ENCODE measurements around the gene MED26.

The MED26 gene

GRCh38 chr19:16645140-16645539, 17.1 kb upstream of the MED26 start:
- H3K27me3 ChIP-seq (ENCODE audit: control insufficient read depth, insufficient read depth, low read length), result no peaks in the 10 kb centered on the region
- H3K36me3 ChIP-seq (ENCODE audit: control insufficient read depth, low read depth, low read length), result peaks cover 61% of the 10 kb centered on the region
- H3K9me3 ChIP-seq (ENCODE audit: control insufficient read depth, low read depth, low read length), result no peaks in the 10 kb centered on the region
- no peak overlapping the region for H3K27ac ChIP-seq (ENCODE audit: low read length)
- no peak overlapping the region for H3K4me3 ChIP-seq (ENCODE audit: low read length)
- H3K4me1 ChIP-seq (ENCODE audit: control insufficient read depth, low read depth, low read length), result no peaks in the 10 kb centered on the region
- H3K9ac ChIP-seq (ENCODE audit: low read length), result no peak overlapping the region

GRCh38 chr19:16641695-16642094, 13.7 kb upstream of the MED26 start:
- Histone ChIP-seq H3K9ac (ENCODE audit: low read length) (no peak overlapping the region), H3K36me3 (ENCODE audit: control insufficient read depth, low read depth, low read length) (peaks cover 50% of the 10 kb centered on the region), H3K9me3 (ENCODE audit: control insufficient read depth, low read depth, low read length) (no peaks in the 10 kb centered on the region), H3K4me3 (ENCODE audit: low read length) (no peak overlapping the region), H3K4me1 (ENCODE audit: control insufficient read depth, low read depth, low read length) (no peaks in the 10 kb centered on the region), H3K27me3 (ENCODE audit: control insufficient read depth, insufficient read depth, low read length) (no peaks in the 10 kb centered on the region), H3K27ac (ENCODE audit: low read length) (no peak overlapping the region)

GRCh38 chr19:16640951-16641350, 12.9 kb upstream of the MED26 start:
- H3K36me3 ChIP-seq (ENCODE audit: control insufficient read depth, low read depth, low read length), result peaks cover 43% of the 10 kb centered on the region

DNA sequence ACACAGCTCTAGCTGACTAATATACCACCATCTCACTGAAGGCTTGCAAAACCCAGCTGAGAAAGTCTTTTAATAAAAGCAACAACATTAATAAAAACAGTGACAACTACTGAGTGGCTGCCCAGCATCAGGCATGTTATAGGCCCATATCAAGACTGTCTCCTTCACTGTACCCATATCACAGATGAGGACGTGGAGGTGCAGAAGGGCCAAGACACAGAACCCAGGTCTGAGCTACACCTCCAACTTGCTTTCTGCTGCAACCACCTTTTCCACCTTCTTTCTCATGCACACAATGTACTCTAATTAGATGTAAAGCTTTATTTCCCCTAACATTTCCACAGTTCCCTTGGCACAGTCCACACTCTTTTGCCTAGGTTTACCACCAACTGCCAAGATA, 10.7 kb upstream of the MED26 start:
- no peak overlapping the region for H3K4me3 ChIP-seq (ENCODE audit: low read length)
- H3K27me3 ChIP-seq (ENCODE audit: control insufficient read depth, insufficient read depth, low read length), result no peaks in the 10 kb centered on the region
- H3K9me3 ChIP-seq (ENCODE audit: control insufficient read depth, low read depth, low read length), result no peaks in the 10 kb centered on the region
- no peak overlapping the region for H3K27ac ChIP-seq (ENCODE audit: low read length)
- no peaks in the 10 kb centered on the region for H3K4me1 ChIP-seq (ENCODE audit: control insufficient read depth, low read depth, low read length)
- H3K9ac ChIP-seq (ENCODE audit: low read length), result no peak overlapping the region
- H3K36me3 ChIP-seq (ENCODE audit: control insufficient read depth, low read depth, low read length), result peaks cover 28% of the 10 kb centered on the region

More at GRCh38 chr19:16640951-16641350, 12.9 kb upstream of the MED26 start:
- Histone ChIP-seq H3K4me3 (ENCODE audit: low read length) (no peak overlapping the region), H3K27ac (ENCODE audit: low read length) (no peak overlapping the region), H3K27me3 (ENCODE audit: control insufficient read depth, insufficient read depth, low read length) (no peaks in the 10 kb centered on the region), H3K4me1 (ENCODE audit: control insufficient read depth, low read depth, low read length) (no peaks in the 10 kb centered on the region), H3K9ac (ENCODE audit: low read length) (no peak overlapping the region), H3K9me3 (ENCODE audit: control insufficient read depth, low read depth, low read length) (no peaks in the 10 kb centered on the region)

DNA sequence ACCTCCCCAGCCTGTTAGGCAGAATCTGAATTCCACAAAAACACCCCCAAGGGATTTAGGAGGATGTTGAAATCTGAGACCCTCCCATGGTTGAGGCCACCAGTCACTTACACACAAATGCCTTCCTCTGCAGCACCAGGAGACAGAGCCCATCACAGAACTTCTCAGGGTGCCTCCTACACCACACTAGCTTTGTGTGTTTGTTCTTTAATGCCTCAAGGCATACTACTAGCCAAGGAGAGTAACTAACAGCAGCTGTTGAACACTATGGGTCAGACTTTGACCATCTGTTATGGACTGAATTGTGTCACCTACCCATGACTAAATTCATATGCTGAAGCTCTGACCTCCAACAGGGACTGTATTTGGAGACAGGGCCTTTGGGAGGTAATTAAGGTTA, 9.5 kb upstream of the MED26 start:
- Histone ChIP-seq H3K4me1 (ENCODE audit: control insufficient read depth, low read depth, low read length) (no peaks in the 10 kb centered on the region), H3K36me3 (ENCODE audit: control insufficient read depth, low read depth, low read length) (peaks cover 24% of the 10 kb centered on the region), H3K9ac (ENCODE audit: low read length) (no peak overlapping the region), H3K4me3 (ENCODE audit: low read length) (no peak overlapping the region), H3K9me3 (ENCODE audit: control insufficient read depth, low read depth, low read length) (no peaks in the 10 kb centered on the region), H3K27me3 (ENCODE audit: control insufficient read depth, insufficient read depth, low read length) (no peaks in the 10 kb centered on the region), H3K27ac (ENCODE audit: low read length) (no peak overlapping the region)

DNA sequence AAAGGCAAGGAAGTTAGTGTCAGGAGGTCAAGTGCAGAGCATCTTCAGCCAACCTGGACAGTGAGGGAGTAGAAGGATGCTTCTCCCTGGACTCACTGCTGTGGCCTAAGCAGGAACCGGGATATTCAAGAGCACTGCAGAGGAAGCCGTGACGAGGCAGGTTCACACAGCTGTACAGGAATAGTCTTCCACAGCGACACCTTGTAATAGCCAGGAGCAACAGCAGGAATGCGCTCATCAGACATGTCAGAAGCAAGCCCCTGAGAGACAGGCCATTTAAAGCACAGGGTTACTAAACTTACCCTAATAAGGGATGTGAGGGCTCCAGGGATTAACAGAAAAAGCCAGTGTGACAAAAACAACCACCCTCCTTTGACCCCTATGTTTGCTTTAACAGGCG, 3.5 kb upstream of the MED26 start:
- Histone ChIP-seq H3K9me3 (ENCODE audit: control insufficient read depth, low read depth, low read length) (no peaks in the 10 kb centered on the region), H3K36me3 (ENCODE audit: control insufficient read depth, low read depth, low read length) (peaks cover 15% of the 10 kb centered on the region), H3K27ac (ENCODE audit: low read length) (no peak overlapping the region), H3K4me1 (ENCODE audit: control insufficient read depth, low read depth, low read length) (peaks cover 7% of the 10 kb centered on the region), H3K27me3 (ENCODE audit: control insufficient read depth, insufficient read depth, low read length) (no peaks in the 10 kb centered on the region), H3K9ac (ENCODE audit: low read length) (no peak overlapping the region), H3K4me3 (ENCODE audit: low read length) (no peak overlapping the region)

GRCh38 chr19:16628984-16629691, 1.1 kb upstream of the MED26 start:
- H3K9me3 ChIP-seq (ENCODE audit: control insufficient read depth, low read depth, low read length), result no peaks in the 10 kb centered on the region
- H3K9ac ChIP-seq (ENCODE audit: low read length), result peak overlapping the region; percentile 86
- H3K4me1 ChIP-seq (ENCODE audit: control insufficient read depth, low read depth, low read length), result peaks cover 10% of the 10 kb centered on the region
- peaks cover 16% of the 10 kb centered on the region for H3K36me3 ChIP-seq (ENCODE audit: control insufficient read depth, low read depth, low read length)
- H3K27me3 ChIP-seq (ENCODE audit: control insufficient read depth, insufficient read depth, low read length), result no peaks in the 10 kb centered on the region
- peak overlapping the region; percentile 73 for H3K27ac ChIP-seq (ENCODE audit: low read length)
- H3K4me3 ChIP-seq (ENCODE audit: low read length), result peak overlapping the region; percentile 83

DNA sequence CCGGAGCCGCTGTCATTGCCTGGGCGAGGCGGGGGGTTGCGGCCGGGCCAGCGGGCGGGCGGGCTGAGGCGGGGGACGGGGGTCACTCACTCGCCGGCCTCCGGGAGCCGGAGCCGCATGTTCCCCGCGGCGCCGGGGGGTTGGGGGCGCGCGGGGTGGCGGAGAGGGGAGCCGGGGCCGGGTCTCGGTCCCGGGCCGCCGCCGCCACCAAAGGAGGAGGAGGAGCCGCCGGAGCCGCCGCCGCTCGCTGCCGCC, 149 bp downstream of the MED26 start:
- Histone ChIP-seq H3K4me1 (ENCODE audit: control insufficient read depth, low read depth, low read length) (peaks cover 10% of the 10 kb centered on the region), H3K27me3 (ENCODE audit: control insufficient read depth, insufficient read depth, low read length) (no peaks in the 10 kb centered on the region), H3K4me3 (ENCODE audit: low read length) (peak overlapping the region; percentile 61), H3K9ac (ENCODE audit: low read length) (peak overlapping the region; percentile 50), H3K36me3 (ENCODE audit: control insufficient read depth, low read depth, low read length) (peaks cover 13% of the 10 kb centered on the region), H3K9me3 (ENCODE audit: control insufficient read depth, low read depth, low read length) (no peaks in the 10 kb centered on the region), H3K27ac (ENCODE audit: low read length) (no peak overlapping the region)

DNA sequence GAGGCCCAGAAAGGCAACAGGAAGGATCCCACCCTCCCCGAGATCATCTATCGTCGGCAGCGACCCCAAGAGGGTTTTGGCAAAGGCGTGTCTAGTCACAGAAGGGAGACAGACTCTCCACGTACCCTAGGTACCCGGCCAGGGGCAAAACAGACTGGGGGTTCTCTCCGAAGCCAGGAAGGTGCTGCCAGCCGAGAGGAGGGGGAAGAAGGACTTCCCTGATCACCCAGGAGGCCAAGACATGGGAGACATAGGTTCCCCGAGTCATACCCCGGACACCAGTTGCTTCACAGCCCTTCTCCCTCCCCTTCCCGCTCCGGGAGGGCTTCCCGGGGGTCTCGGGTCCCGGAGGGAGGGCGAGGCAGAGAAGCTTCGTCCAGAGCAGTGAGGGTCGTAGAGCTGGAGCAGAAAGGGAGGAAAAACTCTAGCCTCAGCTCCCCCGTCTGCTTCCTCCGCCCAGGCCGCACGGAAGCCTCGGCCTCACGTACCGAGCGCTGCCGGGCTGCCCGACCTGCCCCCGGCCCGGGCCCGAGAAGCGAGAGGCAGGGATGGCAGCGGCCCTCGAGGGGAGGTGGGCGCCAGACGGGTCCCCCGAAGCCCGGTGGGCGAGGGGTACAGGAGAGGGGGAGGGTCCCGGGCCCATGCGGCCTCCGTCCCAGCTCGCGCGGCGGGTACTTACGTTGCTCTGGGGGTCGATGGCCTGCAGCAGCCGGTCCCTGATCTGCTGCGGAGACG, 644 bp downstream of the MED26 start:
- Histone ChIP-seq H3K4me1 (ENCODE audit: control insufficient read depth, low read depth, low read length) (peaks cover 10% of the 10 kb centered on the region), H3K9ac (ENCODE audit: low read length) (peak overlapping the region; percentile 50), H3K27ac (ENCODE audit: low read length) (no peak overlapping the region), H3K9me3 (ENCODE audit: control insufficient read depth, low read depth, low read length) (no peaks in the 10 kb centered on the region), H3K4me3 (ENCODE audit: low read length) (peak overlapping the region; percentile 61), H3K36me3 (ENCODE audit: control insufficient read depth, low read depth, low read length) (peaks cover 10% of the 10 kb centered on the region), H3K27me3 (ENCODE audit: control insufficient read depth, insufficient read depth, low read length) (no peaks in the 10 kb centered on the region)

- no peaks in the 10 kb centered on the region for H3K27me3 ChIP-seq (ENCODE audit: control insufficient read depth, insufficient read depth, low read length)
- no peak overlapping the region for H3K27ac ChIP-seq (ENCODE audit: low read length)
- H3K9me3 ChIP-seq (ENCODE audit: control insufficient read depth, low read depth, low read length), result no peaks in the 10 kb centered on the region
- H3K9ac ChIP-seq (ENCODE audit: low read length), result peak overlapping the region; percentile 50
- peaks cover 10% of the 10 kb centered on the region for H3K4me1 ChIP-seq (ENCODE audit: control insufficient read depth, low read depth, low read length)
- peak overlapping the region; percentile 61 for H3K4me3 ChIP-seq (ENCODE audit: low read length)
- peaks cover 10% of the 10 kb centered on the region for H3K36me3 ChIP-seq (ENCODE audit: control insufficient read depth, low read depth, low read length)
Measured at GRCh38 chr19:16626796-16627192, 1.2 kb downstream of the MED26 start.

- Histone ChIP-seq H3K9me3 (ENCODE audit: control insufficient read depth, low read depth, low read length) (no peaks in the 10 kb centered on the region), H3K36me3 (ENCODE audit: control insufficient read depth, low read depth, low read length) (peaks cover 6% of the 10 kb centered on the region), H3K27ac (ENCODE audit: low read length) (no peak overlapping the region), H3K9ac (ENCODE audit: low read length) (no peak overlapping the region), H3K27me3 (ENCODE audit: control insufficient read depth, insufficient read depth, low read length) (no peaks in the 10 kb centered on the region), H3K4me3 (ENCODE audit: low read length) (no peak overlapping the region), H3K4me1 (ENCODE audit: control insufficient read depth, low read depth, low read length) (peaks cover 10% of the 10 kb centered on the region)
Measured at GRCh38 chr19:16625163-16625958, 2.6 kb downstream of the MED26 start.

Data from iPS-18a (cell line).